ENCODE data around the gene LUC7L3. TPM values are rescaled to one million over a fixed set of nuclear protein-coding genes. Genes with fewer than 3 reads are reported as not detected.

Gene LUC7L3
- total and polyA plus RNA-seq, 2 of the 13 experiments (the other 11 are each of a cell fraction or from before 2014, with no cell fraction given) = 108 to 120 TPM

DNA sequence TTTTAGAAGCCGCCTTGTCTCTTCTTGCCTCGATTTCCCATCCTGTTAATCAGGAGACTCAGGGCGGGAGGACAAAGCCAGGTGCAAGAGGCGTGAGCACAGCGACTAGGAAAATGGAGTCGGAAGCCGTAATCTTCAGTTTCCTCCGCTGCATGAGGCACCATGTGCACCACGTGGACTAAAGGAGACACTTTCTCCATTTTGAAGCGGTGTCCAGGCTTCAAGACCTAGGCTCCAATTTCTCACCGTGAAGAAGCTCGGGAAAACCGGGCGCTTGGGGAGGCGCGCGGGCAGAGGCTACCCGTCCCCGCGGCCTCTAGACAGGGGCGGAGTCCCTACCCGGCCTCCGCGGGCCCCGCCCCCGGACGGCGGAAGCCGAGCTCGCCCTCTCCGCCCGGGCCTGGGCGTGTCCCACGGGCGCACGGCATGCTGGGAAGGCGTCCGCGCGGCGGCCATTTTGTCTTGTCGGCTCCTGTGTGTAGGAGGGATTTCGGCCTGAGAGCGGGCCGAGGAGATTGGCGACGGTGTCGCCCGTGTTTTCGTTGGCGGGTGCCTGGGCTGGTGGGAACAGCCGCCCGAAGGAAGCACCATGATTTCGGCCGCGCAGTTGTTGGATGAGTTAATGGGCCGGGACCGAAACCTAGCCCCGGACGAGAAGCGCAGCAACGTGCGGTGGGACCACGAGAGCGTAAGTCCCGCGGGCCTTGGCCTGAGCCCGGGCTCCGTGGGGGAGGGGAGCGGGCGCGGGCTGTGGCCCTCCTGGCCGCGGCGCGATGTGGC lies at the start of gene LUC7L3 (continued):
- TF ChIP-seq NRL (CRISPR knock-in tag; IDR thresholded peaks at IDR 0.05; ENCODE audit: borderline replicate concordance) = peak; percentile 80
- peak; percentile 92 for TF ChIP-seq ZNF451 (CRISPR knock-in tag; IDR thresholded peaks at IDR 0.05)
- TF ChIP-seq, protein P1, sequence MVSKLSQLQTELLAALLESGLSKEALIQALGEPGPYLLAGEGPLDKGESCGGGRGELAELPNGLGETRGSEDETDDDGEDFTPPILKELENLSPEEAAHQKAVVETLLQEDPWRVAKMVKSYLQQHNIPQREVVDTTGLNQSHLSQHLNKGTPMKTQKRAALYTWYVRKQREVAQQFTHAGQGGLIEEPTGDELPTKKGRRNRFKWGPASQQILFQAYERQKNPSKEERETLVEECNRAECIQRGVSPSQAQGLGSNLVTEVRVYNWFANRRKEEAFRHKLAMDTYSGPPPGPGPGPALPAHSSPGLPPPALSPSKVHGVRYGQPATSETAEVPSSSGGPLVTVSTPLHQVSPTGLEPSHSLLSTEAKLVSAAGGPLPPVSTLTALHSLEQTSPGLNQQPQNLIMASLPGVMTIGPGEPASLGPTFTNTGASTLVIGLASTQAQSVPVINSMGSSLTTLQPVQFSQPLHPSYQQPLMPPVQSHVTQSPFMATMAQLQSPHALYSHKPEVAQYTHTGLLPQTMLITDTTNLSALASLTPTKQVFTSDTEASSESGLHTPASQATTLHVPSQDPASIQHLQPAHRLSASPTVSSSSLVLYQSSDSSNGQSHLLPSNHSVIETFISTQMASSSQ (IDR thresholded peaks at IDR 0.05; ENCODE audit: low read depth) = no peak; the same call in 1 of the 2 replicates
- TF ChIP-seq, protein P1 (CRISPR knock-in tag; IDR thresholded peaks at IDR 0.05; ENCODE audit: borderline replicate concordance) = peak; percentile 36; the same call in 1 of the 2 replicates
- peak; percentile 98 for TF ChIP-seq KLF6 (CRISPR knock-in tag; IDR thresholded peaks at IDR 0.05)
- peak; percentile 98 for TF ChIP-seq KMT2A (CRISPR knock-in tag; IDR thresholded peaks at IDR 0.05)
- TF ChIP-seq NFIB (CRISPR knock-in tag; IDR thresholded peaks at IDR 0.05; ENCODE audit: borderline replicate concordance) = no peak
- no peak for TF ChIP-seq NR2F1 (CRISPR knock-in tag; IDR thresholded peaks at IDR 0.05)
- TF ChIP-seq ARID2 (CRISPR knock-in tag; IDR thresholded peaks at IDR 0.05; ENCODE audit: borderline replicate concordance) = peak; percentile 19; the same call in 1 of the 2 replicates
- peak; percentile 48; the same call in 1 of the 2 replicates for TF ChIP-seq MIER3 (CRISPR knock-in tag; IDR thresholded peaks at IDR 0.05; ENCODE audit: borderline replicate concordance)
- peak; percentile 94 for TF ChIP-seq SRY (CRISPR knock-in tag; IDR thresholded peaks at IDR 0.05)
- no peak; the same call in 1 of the 2 replicates for TF ChIP-seq ZNF660 (CRISPR knock-in tag; IDR thresholded peaks at IDR 0.05; ENCODE audit: borderline replicate concordance, low read depth)
- TF ChIP-seq ZBTB3 (CRISPR knock-in tag; IDR thresholded peaks at IDR 0.05; ENCODE audit: borderline replicate concordance, low read depth) = no peak
- peak; percentile 25; the same call in 1 of the 2 replicates for TF ChIP-seq CREM (IDR thresholded peaks at IDR 0.05)
- TF ChIP-seq CREM (CRISPR knock-in tag; IDR thresholded peaks at IDR 0.05) = peak; percentile 44; the same call in 1 of the 2 replicates
- peak; percentile 93 for TF ChIP-seq THAP11 (CRISPR knock-in tag; IDR thresholded peaks at IDR 0.05)
- TF ChIP-seq TCF12 (IDR thresholded peaks at IDR 0.05) = no peak
- TF ChIP-seq TCF12 (CRISPR knock-in tag; IDR thresholded peaks at IDR 0.05) = no peak
- TF ChIP-seq SMARCC2 (IDR thresholded peaks at IDR 0.05) = no peak
- TF ChIP-seq ZNF530 (CRISPR knock-in tag; IDR thresholded peaks at IDR 0.05; ENCODE audit: low read depth) = 0 out of 2 replicates have a peak, but pooled peaks have one; percentile 15
- TF ChIP-seq, protein P2, sequence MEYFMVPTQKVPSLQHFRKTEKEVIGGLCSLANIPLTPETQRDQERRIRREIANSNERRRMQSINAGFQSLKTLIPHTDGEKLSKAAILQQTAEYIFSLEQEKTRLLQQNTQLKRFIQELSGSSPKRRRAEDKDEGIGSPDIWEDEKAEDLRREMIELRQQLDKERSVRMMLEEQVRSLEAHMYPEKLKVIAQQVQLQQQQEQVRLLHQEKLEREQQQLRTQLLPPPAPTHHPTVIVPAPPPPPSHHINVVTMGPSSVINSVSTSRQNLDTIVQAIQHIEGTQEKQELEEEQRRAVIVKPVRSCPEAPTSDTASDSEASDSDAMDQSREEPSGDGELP (IDR thresholded peaks at IDR 0.05; ENCODE audit: borderline replicate concordance, low read depth) = peak; percentile 56; the same call in 1 of the 2 replicates
- TF ChIP-seq KAT2B (IDR thresholded peaks at IDR 0.05; ENCODE audit: borderline replicate concordance, low read depth, low read length) = no peak
- TF ChIP-seq, protein P3, sequence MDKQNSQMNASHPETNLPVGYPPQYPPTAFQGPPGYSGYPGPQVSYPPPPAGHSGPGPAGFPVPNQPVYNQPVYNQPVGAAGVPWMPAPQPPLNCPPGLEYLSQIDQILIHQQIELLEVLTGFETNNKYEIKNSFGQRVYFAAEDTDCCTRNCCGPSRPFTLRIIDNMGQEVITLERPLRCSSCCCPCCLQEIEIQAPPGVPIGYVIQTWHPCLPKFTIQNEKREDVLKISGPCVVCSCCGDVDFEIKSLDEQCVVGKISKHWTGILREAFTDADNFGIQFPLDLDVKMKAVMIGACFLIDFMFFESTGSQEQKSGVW (CRISPR knock-in tag; IDR thresholded peaks at IDR 0.05; ENCODE audit: borderline replicate concordance) = 0 out of 2 replicates have a peak, but pooled peaks have one; percentile 89
